C4-2B (cell line): ENCODE measurements around the gene LOXL1.

Experiments used
- H3K27ac ChIP-seq: fragments of 450-650 bp; 2 replicates; pipeline ENCODE4 v1.5.1; 2017
- ZFX ChIP-seq: fragments of 450-650 bp; IDR thresholded peaks from 2 replicates; pipeline ENCODE4 v1.6.1; 2017
- TF ChIP-seq, protein P1 (sequence below): fragments of 450-650 bp; conservative IDR thresholded peaks from 2 replicates; pipeline ENCODE4 v1.5.1; 2017; ENCODE audit warnings: mild to moderate bottlenecking

The LOXL1 gene

DNA sequence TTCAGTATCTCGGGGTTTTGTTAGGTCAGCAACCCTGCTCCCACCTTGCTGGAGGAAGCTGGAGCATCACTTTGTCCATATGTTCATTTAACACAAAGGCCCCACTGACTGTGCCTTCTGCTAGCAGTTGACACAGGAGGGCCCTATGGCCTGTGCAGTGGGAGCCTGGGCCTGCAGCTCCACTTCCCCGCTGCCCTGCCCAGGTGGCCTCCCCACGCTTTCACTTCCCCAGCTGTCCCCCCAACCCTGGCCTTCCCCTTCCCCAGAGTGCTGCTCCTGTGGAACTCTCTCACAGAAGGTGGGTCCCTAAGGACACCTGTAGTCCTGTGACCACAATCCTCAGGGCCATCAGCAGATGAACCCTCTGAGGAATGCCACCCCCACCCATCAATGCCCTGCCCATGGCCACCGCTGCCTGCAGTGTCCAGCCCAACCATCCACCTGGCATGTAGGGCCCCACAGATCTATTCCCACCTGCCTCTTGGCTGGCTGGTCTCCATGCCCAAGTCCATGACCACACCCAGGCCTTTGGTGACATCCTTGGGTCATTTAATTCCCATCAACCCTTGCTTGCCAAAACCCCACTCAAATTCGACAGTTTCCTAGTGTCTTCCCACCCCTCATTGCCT lies 39.4 kb upstream of the LOXL1 start:
- TF ChIP-seq ZFX, result no peak
- no peak overlapping the region for H3K27ac ChIP-seq

GRCh38 chr15:73887481-73887880 lies 38.8 kb upstream of the LOXL1 start:
- TF ChIP-seq ZFX, result no peak
- TF ChIP-seq, protein P1, sequence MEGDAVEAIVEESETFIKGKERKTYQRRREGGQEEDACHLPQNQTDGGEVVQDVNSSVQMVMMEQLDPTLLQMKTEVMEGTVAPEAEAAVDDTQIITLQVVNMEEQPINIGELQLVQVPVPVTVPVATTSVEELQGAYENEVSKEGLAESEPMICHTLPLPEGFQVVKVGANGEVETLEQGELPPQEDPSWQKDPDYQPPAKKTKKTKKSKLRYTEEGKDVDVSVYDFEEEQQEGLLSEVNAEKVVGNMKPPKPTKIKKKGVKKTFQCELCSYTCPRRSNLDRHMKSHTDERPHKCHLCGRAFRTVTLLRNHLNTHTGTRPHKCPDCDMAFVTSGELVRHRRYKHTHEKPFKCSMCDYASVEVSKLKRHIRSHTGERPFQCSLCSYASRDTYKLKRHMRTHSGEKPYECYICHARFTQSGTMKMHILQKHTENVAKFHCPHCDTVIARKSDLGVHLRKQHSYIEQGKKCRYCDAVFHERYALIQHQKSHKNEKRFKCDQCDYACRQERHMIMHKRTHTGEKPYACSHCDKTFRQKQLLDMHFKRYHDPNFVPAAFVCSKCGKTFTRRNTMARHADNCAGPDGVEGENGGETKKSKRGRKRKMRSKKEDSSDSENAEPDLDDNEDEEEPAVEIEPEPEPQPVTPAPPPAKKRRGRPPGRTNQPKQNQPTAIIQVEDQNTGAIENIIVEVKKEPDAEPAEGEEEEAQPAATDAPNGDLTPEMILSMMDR, result no peak
- H3K27ac ChIP-seq, result no peak overlapping the region

GRCh38 chr15:73888224-73889041 lies 37.8 kb upstream of the LOXL1 start:
- no peak overlapping the region for H3K27ac ChIP-seq
- TF ChIP-seq, protein P1, result no peak
- no peak for TF ChIP-seq ZFX

GRCh38 chr15:73889053-73889761 lies 37.1 kb upstream of the LOXL1 start:
- TF ChIP-seq, protein P1, result no peak
- H3K27ac ChIP-seq, result no peak overlapping the region

GRCh38 chr15:73889762-73890124 lies 36.5 kb upstream of the LOXL1 start:
- TF ChIP-seq ZFX, result no peak
- TF ChIP-seq, protein P1, result no peak
- no peak overlapping the region for H3K27ac ChIP-seq

DNA sequence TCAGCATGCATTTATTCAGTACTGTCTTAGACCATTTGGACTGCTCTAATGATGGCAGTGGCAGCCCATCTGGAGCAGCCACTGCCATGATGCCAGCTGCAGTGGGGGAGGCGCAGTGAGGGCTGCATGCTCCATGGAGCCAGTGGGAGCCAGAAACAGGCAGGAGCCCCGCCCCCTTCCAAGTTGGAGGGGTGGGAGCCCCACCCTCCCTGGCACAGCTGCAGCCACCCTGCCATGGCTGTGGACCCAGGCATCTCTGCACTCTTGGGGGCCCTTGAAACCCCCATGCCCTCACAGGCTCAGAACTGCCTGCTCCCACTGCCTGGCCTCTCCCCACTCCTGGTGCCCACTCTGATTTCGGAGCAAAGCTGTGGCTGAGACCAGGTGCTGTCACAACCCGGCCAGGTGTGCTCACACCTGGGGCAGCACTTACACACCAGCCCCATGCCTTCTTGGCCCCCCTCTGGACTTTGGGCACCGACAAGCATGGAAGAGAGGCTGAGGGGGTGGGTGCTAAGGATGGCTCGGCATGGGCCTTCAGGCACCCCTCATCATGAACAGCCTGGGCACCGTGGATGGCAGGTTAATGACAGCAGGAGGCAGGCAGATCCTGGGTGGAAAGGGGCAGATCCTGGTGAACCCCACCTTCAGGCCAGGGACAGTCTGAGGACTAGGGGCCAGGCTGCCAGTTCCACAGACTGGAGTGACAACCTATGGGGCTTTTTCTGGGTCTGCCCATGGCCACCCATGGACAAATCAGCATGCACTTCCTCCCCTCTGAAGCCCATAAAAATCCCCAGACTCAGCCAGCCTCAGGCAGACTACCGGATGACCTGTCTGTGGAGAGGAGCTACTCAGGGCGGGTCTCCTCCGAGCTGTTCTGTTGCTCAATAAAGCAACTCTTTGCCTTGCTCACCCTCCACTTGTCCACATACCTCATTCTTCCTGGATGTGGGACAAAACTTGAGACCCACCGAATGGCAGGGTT lies 34.6 kb upstream of the LOXL1 start:
- TF ChIP-seq ZFX, result no peak
- TF ChIP-seq, protein P1, result no peak
- no peak overlapping the region for H3K27ac ChIP-seq

DNA sequence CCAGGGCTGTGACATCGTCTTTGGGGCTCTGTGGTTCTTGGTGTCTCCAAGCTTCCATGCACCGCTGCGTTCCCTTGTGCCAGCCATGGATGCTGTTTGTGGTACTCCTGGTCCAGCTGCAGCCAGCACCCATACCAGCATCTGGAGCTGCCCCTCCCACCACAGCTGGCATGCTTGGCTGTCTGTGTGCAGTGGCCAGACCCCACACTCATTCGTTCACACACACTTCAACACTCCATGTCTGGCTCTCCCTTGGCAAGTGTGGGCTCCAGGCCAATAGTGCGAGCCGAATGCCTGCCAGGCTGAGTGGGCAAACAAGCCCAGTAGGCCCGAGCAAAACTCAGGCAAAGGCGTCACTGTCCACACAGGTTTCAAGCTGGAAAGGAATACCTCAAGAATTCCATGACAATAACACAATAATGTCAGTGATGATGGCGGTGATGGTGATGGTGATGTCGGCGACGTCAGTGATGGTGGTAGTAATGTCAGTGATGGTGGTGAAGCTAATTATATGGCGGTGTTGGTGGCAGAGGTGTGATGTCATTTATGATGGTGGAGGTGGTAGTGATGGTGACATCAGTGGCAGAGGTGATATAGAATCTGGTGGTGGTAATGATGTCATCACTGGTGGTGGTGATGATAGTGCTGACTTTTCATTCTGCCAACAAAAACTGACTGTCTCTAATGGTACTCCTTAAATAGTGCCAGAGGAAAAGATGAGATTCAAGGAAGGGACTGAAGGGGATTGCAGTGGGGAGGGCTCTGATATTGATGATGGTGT lies 33.6 kb upstream of the LOXL1 start:
- no peak overlapping the region for H3K27ac ChIP-seq
- TF ChIP-seq, protein P1, result no peak
- TF ChIP-seq ZFX, result no peak
